ENCODE results near the gene TTC24.
"Not testable (repeated sequence)": the region's sequence is repeated elsewhere in the genome, so short reads cannot be mapped to it uniquely, and the experiment has no call there.

The TTC24 gene

DNA sequence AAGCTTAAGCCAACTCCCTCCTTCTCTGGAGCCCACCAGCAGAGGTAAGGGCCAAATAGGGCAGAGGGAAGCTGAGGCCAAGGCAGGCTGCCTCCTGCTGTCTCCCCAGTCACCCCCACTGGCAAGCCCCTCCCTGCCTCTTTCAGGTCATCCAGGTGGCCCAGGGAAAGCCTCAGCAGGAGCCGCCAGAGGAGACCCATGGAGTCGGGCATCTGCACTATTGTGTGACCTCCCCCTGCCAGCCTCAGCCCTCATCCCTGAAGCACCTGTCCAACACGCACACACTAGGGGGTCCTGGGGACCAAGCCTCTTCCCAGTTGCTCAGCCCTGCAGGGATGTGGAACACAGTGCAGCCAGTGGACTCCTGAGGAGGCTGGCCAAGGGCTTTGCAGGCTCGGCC, 6.8 kb downstream of the TTC24 start:
- DNase-seq (ENCODE audit: extremely low read depth in 1 of 2, low read depth in 1 of 2): no peak

GRCh38 chr1:156586892-156587477, 7.5 kb downstream of the TTC24 start:
- no peak for DNase-seq (ENCODE audit: extremely low read depth in 1 of 2, low read depth in 1 of 2)

GRCh38 chr1:156587927-156588326, 8.4 kb downstream of the TTC24 start:
- not testable (repeated sequence) for DNase-seq (ENCODE audit: extremely low read depth in 1 of 2, low read depth in 1 of 2)

GRCh38 chr1:156589546-156589945, 10.0 kb downstream of the TTC24 start:
- DNase-seq (ENCODE audit: extremely low read depth in 1 of 2, low read depth in 1 of 2): no peak

GRCh38 chr1:156590326-156591180, 11.0 kb downstream of the TTC24 start:
- DNase-seq (ENCODE audit: extremely low read depth in 1 of 2, low read depth in 1 of 2): no peak

GRCh38 chr1:156591181-156591431, 11.6 kb downstream of the TTC24 start:
- DNase-seq (ENCODE audit: extremely low read depth in 1 of 2, low read depth in 1 of 2): no peak

GRCh38 chr1:156591432-156592157, 12.1 kb downstream of the TTC24 start, which contains the start of gene NAXE:
TSS of gene NAXE (plus strand) at chr1:156591776. CDS start at chr1:156591805, 29 bp downstream.
- peak in 1 of 2 donors; percentile 50 for DNase-seq (ENCODE audit: extremely low read depth in 1 of 2, low read depth in 1 of 2)

DNA sequence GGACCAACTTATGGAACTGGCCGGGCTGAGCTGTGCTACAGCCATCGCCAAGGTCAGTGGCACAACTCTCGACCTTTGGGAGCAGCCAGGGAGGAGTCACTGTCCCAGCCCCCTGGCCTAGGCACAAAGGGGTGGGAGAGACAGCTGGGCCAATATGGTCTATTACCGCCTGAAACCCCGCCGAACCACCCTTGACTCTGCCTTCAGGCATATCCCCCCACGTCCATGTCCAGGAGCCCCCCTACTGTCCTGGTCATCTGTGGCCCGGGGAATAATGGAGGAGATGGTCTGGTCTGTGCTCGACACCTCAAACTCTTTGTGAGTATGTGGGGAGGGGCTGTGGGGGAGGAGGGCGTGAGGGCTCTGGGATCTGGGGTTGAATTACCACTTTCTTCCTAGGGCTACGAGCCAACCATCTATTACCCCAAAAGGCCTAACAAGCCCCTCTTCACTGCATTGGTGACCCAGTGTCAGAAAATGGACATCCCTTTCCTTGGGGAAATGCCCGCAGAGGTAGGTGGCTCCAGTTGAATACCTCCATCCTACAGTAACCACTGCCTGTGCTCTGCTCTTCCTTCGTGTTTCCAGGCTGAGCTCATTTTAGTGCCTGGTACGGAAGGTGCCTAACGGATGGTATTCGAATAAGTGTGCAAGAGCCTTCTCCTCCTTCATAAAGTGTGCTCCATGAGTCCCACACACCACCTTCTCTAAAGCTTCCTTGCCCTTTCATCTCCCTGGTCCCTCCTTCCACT, 12.8 kb downstream of the TTC24 start:
- no peak for DNase-seq (ENCODE audit: extremely low read depth in 1 of 2, low read depth in 1 of 2)

GRCh38 chr1:156592910-156593660, 13.6 kb downstream of the TTC24 start:
- no peak for DNase-seq (ENCODE audit: extremely low read depth in 1 of 2, low read depth in 1 of 2)

- DNase-seq (ENCODE audit: extremely low read depth in 1 of 2, low read depth in 1 of 2): no peak
These were observed 14.1 kb downstream of the TTC24 start for GRCh38 chr1:156593661-156593989.

DNA sequence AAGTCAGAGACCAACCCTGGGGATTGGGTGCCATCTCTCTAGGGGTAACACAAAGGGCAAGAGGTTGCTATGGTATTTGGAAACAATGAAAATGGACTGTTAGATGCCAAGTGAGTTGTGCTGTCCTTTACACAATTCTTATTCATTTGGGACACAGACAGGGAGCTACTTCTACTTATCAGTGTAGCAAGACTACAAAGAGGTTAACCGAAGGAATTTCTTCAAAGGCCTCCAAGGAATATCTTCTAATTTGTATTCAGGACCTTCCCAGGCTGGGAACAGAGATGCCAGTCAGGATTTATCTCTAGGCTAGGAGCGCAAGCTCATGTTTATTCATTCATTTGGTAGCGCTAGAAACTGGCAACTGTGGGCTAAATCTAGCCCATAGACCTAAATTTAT, 14.7 kb downstream of the TTC24 start:
- DNase-seq (ENCODE audit: extremely low read depth in 1 of 2, low read depth in 1 of 2): no peak

GRCh38 chr1:156595016-156595415, 15.5 kb downstream of the TTC24 start:
- DNase-seq (ENCODE audit: extremely low read depth in 1 of 2, low read depth in 1 of 2): no peak

- no peak for DNase-seq (ENCODE audit: extremely low read depth in 1 of 2, low read depth in 1 of 2)
These were observed 16.9 kb downstream of the TTC24 start for GRCh38 chr1:156596426-156596825.

DNA sequence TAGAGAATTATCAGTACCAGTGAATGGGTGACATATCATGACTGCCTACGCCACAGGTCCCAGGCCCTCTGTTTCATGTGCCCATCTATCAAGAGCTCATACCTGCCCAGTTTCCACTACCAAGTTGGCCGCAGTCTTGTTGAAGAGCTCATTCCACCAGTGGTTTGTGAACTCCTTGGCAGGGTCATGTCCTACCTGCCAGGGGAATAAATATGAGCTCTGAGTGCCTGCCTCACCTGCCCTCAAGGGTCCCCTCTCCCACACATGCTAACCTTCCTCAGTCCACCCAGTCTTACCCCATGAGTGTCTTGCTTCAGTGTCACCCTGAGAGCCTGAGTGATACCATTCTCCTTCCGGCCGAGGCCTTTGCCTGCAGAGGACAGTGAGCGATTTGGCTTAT, 18.6 kb downstream of the TTC24 start:
- DNase-seq (ENCODE audit: extremely low read depth in 1 of 2, low read depth in 1 of 2): no peak

GRCh38 chr1:156598731-156599432, 19.4 kb downstream of the TTC24 start:
- no peak for DNase-seq (ENCODE audit: extremely low read depth in 1 of 2, low read depth in 1 of 2)

- no peak for DNase-seq (ENCODE audit: extremely low read depth in 1 of 2, low read depth in 1 of 2)
These were observed 20.3 kb downstream of the TTC24 start for GRCh38 chr1:156599811-156600210.

DNA sequence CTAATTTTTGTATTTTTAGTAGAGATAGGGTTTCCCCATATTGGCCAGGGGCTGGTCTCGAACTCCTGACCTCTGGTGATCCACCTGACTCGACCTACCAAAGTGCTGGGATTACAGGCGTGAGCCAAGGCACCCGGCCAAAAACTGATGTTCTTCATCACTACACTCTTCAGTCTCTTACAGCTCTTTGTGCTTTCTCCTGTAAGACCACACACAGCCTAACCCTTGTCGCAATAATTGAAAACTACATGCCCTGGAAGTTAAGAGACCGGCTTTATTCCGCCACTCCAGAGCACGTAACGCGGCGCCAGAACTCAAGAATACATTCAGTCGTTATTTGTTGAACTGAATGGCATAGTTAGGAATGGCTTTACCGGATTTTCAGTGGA, 21.2 kb downstream of the TTC24 start:
- no peak for DNase-seq (ENCODE audit: extremely low read depth in 1 of 2, low read depth in 1 of 2)

DNA sequence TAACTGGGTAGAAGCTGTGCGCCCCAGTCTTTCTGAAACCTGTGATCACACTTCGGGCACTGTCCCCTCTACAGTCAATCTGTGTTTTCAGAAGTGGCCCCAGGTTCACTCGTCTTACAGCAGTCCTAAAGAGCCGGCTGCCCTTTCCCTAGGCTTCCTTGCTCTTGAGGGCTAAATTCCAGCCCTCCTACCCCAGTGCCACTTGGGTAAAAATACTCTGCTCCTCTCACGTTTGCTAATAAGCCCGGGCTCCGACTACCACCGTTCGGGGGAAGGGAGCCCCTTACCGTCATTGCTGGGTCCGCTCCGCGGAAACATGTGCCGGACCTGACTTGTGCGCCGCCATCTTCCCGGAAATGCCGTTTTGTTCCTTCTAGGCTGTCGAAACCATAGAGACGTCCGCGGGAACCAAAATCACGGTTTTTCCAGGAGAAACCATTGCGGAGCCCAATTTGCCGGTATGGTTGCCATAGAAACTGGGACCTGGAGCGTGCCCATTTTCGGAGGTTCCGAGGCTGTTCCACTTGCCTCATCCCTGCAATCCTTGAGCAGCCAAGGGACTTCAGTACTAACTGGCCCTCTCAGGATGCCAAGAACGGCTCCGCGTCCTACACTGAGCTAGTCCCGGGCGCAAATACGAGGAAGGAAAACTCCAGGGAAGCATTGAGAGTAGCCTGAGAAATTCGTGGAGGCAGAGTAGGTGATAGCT, 21.8 kb downstream of the TTC24 start, which contains the start of gene GPATCH4:
GPATCH4 (minus strand) TSS at position 358 of the 709 bp plus-strand sequence.
- peak; percentile 60 to 74 for DNase-seq (ENCODE audit: extremely low read depth in 1 of 2, low read depth in 1 of 2)

DNA sequence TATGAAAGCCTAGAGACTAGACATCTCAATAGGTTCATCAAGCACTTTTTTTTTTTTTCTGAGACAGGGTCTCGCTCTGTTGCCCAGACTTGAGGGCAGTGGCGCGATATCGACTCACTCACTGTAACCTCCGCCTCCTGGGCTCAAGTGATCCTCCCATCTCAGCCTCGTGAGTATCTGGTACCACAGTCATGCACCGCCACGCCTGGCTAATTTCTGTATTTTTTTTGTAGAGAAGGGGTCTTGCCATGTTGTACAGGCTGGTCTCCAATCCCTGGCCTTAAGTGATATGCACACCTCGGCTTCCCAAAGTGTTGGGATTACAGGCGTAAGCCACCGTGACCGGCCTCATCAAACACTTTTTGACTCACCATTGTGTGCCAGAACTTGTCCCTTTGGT, 22.4 kb downstream of the TTC24 start:
- DNase-seq (ENCODE audit: extremely low read depth in 1 of 2, low read depth in 1 of 2): no peak
